GM12872 (cell line): Measurements from ENCODE around the gene RSBN1.

Experiments used
- CTCF ChIP-seq: IDR thresholded peaks from 3 replicates; pipeline ENCODE4 v1.5.1; 2011; ENCODE audit warnings: low read depth, mild to moderate bottlenecking, low read length, moderate library complexity; ENCODE audit not compliant: insufficient read depth

Gene RSBN1

GRCh38 chr1:113787663-113788062 lies 24.6 kb downstream of the RSBN1 start:
- TF ChIP-seq CTCF, result no peak

GRCh38 chr1:113786069-113786468 lies 26.2 kb downstream of the RSBN1 start:
- no peak for TF ChIP-seq CTCF

GRCh38 chr1:113784104-113784779 lies 28.0 kb downstream of the RSBN1 start:
- TF ChIP-seq CTCF, result no peak

GRCh38 chr1:113783254-113784103 lies 28.8 kb downstream of the RSBN1 start:
- TF ChIP-seq CTCF, result no peak

- no peak for TF ChIP-seq CTCF
Measured at GRCh38 chr1:113782406-113782805, 29.9 kb downstream of the RSBN1 start.

- no peak for TF ChIP-seq CTCF
Measured at GRCh38 chr1:113780374-113781146, 31.7 kb downstream of the RSBN1 start.

GRCh38 chr1:113779542-113779941 lies 32.7 kb downstream of the RSBN1 start:
- TF ChIP-seq CTCF, result no peak
